ENCODE results near the gene B3GAT2. TPM values are rescaled to one million over a fixed set of nuclear protein-coding genes. Genes with fewer than 3 reads are reported as not detected.
A peak's percentile ranks its signal among the peaks of the same experiment; 100 is the strongest.

Gene B3GAT2
- total RNA-seq, 1 donor from 2014 or later: not detected

DNA sequence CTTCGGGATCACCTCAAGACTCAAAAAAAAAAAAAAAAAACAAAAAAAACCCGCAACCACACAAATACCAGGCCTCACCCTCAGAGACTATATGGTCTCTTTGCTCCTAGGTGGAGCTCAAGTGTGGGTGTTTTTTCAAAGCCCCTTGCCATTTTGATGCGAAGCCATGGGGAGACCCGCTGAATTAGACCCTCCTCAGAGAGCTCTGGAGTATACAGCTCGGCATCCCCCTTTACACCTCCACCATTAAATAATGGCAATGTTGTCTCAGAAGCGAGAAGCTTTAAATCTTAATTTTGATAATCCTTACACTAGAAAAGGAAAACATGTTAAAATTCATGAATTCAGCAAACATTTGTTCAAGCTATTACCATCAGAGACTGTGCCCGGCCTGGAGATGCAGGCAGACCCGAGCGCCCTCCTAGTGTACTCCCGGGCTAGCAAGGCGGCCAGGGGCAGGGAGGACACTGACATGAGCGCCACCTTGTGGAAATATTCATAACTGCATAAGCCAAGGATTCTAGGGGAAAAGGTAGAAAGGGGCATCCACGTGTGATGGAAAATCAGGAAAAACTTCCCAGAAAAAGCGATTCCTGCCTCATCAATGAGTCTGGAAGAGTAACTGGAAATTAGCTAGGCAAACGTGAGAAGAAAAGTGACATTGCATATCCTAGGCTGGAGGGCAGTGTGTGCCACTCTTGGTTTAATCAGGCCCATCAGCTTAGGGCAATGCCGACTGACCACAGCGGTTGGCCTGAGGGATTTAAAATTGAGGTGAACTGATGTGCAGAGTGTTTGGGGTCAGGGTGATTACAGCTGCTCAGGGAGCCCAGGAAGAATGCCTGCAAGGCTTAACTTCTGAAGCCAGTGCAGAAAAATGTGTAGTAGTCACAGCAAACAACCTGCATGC is 72.5 kb downstream of the B3GAT2 start:
- no peak overlapping the region for H3K4me3 ChIP-seq
- no peak overlapping the region for H3K27ac ChIP-seq (replicated peaks)
- DNase-seq: peak; percentile 28
- no peaks in the 10 kb centered on the region for H3K36me3 ChIP-seq
- intact Hi-C loops (cut with micrococcal nuclease): loop anchor here (5.0 kb wide), 1 partner anchor 177 kb away; no protein-coding TSS in a partner anchor
- TF ChIP-seq, protein P1, sequence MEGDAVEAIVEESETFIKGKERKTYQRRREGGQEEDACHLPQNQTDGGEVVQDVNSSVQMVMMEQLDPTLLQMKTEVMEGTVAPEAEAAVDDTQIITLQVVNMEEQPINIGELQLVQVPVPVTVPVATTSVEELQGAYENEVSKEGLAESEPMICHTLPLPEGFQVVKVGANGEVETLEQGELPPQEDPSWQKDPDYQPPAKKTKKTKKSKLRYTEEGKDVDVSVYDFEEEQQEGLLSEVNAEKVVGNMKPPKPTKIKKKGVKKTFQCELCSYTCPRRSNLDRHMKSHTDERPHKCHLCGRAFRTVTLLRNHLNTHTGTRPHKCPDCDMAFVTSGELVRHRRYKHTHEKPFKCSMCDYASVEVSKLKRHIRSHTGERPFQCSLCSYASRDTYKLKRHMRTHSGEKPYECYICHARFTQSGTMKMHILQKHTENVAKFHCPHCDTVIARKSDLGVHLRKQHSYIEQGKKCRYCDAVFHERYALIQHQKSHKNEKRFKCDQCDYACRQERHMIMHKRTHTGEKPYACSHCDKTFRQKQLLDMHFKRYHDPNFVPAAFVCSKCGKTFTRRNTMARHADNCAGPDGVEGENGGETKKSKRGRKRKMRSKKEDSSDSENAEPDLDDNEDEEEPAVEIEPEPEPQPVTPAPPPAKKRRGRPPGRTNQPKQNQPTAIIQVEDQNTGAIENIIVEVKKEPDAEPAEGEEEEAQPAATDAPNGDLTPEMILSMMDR (IDR thresholded peaks at IDR 0.05; ENCODE audit: borderline replicate concordance): peak; percentile 96
- no peaks in the 10 kb centered on the region for H3K9me3 ChIP-seq (replicated peaks)
- H3K27me3 ChIP-seq (ENCODE audit: low read depth): peaks cover 12% of the 10 kb centered on the region
- no peaks in the 10 kb centered on the region for H3K4me1 ChIP-seq

DNA sequence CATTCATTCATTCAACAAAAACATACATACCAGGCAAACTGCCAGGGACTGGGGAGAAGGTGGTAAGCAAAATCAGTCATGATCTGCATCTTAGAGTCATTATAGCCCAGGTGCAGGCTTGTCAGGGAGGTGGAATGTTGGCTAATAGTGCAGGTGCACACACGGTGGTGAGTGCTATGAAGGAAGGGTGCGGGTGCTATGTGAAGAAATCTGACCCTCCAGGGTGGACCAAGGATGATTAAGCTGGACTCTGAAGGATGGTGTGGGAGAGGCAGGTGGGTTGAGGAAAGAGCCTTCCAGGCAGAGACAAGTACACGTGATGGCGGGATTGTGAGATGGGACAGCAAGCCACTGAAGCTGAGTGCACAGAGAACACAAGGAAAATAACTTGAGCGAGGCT is 77.4 kb downstream of the B3GAT2 start:
- peaks cover 12% of the 10 kb centered on the region for H3K27me3 ChIP-seq (ENCODE audit: low read depth)
- TF ChIP-seq, protein P1 (IDR thresholded peaks at IDR 0.05; ENCODE audit: borderline replicate concordance): no peak
- intact Hi-C loops (cut with micrococcal nuclease): no loop called here

DNA sequence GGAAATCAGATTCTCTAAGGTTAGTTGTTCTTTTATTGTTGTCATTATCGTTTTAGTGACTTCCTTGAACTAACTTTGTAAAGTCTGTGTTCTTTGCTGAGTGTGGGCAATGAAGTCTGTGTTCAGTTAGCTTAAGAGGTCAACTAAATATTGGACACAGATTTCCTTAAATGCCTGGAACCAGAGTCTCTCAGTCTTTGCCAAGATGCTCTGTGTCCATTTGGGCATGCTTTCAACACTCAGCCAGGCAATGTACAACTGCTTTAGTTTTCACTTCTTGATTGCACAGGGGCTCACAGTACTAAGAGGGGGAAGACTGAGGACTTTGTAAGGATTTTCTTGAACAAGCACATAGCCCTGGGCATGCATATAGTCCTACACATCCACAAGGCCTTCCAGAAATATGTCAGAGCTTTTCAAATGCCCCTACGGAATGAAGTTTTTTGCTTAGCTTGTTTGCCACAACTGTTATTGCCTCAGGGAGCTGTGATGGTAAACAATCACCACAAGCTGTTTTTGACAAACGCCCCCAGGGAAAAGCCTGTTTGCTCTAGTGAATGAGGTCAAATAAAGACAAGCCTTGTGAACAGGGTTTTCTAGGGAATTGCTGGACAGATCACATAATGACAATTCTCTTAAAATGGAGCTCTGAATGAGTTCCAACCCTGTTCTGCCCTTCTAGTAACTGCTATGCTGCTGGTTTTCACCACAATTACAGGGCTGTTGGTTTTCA is 82.5 kb downstream of the B3GAT2 start:
- intact Hi-C loops (cut with micrococcal nuclease): no loop called here
- TF ChIP-seq, protein P1 (IDR thresholded peaks at IDR 0.05; ENCODE audit: borderline replicate concordance): no peak
- no peak for DNase-seq
- Histone ChIP-seq H3K4me1 (no peaks in the 10 kb centered on the region), H3K27ac (replicated peaks) (no peak overlapping the region), H3K4me3 (no peak overlapping the region), H3K27me3 (ENCODE audit: low read depth) (no peaks in the 10 kb centered on the region), H3K36me3 (no peaks in the 10 kb centered on the region), H3K9me3 (replicated peaks) (peaks cover 35% of the 10 kb centered on the region)

More for the DNA sequence above, 77.4 kb downstream of the B3GAT2 start:
- Histone ChIP-seq H3K36me3 (no peaks in the 10 kb centered on the region), H3K27ac (replicated peaks) (no peak overlapping the region), H3K4me3 (no peak overlapping the region), H3K4me1 (no peaks in the 10 kb centered on the region), H3K9me3 (replicated peaks) (peaks cover 1% of the 10 kb centered on the region)
- DNase-seq: no peak

DNA sequence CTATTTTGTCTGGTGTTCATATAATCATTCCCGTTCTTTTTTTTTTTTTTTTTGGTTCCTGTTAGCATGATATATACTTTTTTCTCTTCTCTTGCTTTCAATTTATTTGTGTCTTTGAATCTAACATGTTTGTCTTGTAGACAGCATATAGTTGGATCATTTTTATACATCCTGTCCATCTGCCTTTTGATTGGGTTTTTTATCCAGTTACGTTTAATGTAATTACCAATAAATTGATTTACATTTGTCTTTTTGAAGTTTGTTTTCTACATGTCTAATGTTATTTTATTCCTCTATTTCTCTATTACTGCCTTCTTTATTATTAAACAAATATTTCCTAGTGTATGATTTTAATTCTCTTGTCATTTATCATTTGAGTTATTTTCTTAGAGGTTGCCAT is 84.4 kb downstream of the B3GAT2 start:
- TF ChIP-seq, protein P1 (IDR thresholded peaks at IDR 0.05; ENCODE audit: borderline replicate concordance): no peak
- Histone ChIP-seq H3K4me3 (no peak overlapping the region), H3K9me3 (replicated peaks) (peaks cover 35% of the 10 kb centered on the region), H3K27me3 (ENCODE audit: low read depth) (no peaks in the 10 kb centered on the region), H3K27ac (replicated peaks) (no peak overlapping the region), H3K4me1 (no peaks in the 10 kb centered on the region), H3K36me3 (no peaks in the 10 kb centered on the region)
- no peak for DNase-seq
- intact Hi-C loops (cut with micrococcal nuclease): no loop called here

DNA sequence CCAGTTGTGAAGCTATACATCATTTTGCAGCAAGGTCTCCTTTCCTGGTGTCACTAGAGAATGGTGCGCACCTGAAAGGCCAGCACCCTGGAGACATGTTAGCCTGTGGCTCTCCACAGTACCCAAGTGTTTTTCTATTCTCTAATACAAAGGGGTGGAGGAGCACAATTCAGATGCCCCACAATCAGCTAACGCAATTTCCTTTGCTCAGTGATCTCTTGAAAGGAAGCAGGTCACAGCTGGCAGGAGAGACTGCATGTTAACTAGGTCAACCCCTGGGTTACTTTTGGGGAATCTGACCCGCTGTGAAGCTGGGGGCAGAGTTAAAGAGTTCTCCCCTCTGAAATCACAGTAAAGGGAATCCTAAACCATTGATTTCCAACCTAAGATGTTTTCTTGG is 92.5 kb downstream of the B3GAT2 start:
- Histone ChIP-seq H3K36me3 (peaks cover 20% of the 10 kb centered on the region), H3K4me3 (no peak overlapping the region)
- intact Hi-C loops (cut with micrococcal nuclease): no loop called here

More for the DNA sequence above, 92.5 kb downstream of the B3GAT2 start:
- TF ChIP-seq, protein P1 (IDR thresholded peaks at IDR 0.05; ENCODE audit: borderline replicate concordance): no peak
- no peak for DNase-seq
- Histone ChIP-seq H3K9me3 (replicated peaks) (peaks cover 5% of the 10 kb centered on the region), H3K27me3 (ENCODE audit: low read depth) (no peaks in the 10 kb centered on the region), H3K27ac (replicated peaks) (no peak overlapping the region), H3K4me1 (peaks cover 8% of the 10 kb centered on the region)
